ENCODE results near the gene CHRNB1.
"Not testable (repeated sequence)": the region's sequence is repeated elsewhere in the genome, so short reads cannot be mapped to it uniquely, and the experiment has no call there.

Gene CHRNB1

DNA sequence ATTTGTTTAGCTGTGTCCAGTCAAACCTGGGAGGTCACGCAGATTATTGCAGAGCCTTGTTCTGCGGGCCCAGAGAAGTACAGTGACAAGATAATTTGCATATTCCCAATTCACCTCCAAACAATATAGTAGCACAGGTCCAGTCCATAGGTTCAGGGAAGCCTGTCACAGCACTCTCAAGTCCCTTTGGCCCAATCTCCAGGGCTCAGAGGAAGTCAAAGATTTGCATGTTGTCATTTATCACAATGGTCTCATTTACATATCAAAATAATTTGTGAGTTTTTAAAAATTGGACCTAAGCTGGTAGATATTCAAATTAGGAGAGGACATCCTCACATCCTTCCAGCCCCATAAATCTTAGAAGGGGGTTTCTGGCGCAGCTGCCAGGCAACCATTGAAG is 22.6 kb downstream of the CHRNB1 start:
- no peak for DNase-seq (ENCODE audit: low read depth)

DNA sequence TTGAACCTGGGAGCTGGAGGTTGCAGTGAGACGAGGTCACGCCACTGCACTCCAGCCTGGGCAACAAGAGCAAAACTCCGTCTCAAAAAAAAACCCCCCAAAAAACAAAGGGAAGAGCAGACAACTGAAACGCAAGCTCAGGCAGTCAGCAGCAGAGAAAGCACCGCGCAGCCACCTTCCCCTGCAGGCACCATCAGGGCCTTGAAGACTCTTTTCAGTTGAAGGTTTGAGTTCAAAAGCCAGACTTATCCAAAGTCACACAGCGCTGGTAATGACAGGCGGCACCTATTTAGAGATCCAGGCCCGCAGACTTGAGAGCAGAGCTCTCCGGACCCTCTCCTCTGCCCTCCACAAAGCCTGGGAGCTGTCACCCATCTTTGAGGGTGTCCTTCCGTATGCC is 23.4 kb downstream of the CHRNB1 start:
- no peak for DNase-seq (ENCODE audit: low read depth)

- no peak for DNase-seq (ENCODE audit: low read depth)
Measured at GRCh38 chr17:7468804-7469389, 24.0 kb downstream of the CHRNB1 start.

DNA sequence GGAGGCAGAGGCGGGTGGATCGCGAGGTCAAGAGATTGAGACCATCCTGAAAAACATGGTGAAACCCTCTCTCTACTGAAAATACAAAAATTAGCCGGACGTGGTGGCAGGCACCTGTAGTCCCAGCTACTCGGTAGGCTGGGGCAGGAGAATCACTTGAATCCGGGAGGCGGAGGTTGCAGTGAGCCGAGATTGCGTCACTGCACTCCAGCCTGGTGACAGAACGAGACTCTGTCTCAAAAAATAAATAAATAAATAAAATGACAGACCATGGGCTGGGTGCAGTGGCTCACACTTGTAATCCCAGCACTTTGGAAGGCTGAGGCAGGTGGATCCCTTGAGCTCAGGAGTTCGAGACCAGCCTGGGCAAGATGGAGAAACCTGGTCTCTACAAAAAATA is 25.0 kb downstream of the CHRNB1 start:
- not testable (repeated sequence) for DNase-seq (ENCODE audit: low read depth)

DNA sequence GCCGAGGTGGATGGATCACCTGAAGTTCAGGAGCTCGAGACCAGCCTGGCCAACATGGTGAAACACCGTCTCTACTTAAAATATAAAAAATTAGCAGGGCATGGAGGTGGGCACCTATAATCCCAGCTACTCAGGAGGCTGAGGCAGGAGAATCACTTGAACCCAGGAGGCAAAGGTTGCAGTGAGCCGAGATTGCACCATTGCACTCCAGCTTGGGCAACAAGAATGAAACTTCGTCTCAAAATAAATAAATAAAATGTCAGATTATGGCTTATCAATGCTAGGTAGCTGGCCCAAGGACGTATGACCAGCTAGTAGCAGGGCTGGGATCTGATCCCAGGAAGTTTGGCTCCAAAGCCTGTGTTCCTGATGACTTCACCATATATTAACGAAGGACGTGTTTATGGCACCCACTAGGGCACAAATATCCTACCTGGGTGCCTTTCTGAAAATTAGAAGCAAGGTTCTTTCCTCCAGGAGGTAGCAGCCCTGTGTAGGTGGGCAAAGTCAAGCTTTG is 25.7 kb downstream of the CHRNB1 start:
- not testable (repeated sequence) for DNase-seq (ENCODE audit: low read depth)

DNA sequence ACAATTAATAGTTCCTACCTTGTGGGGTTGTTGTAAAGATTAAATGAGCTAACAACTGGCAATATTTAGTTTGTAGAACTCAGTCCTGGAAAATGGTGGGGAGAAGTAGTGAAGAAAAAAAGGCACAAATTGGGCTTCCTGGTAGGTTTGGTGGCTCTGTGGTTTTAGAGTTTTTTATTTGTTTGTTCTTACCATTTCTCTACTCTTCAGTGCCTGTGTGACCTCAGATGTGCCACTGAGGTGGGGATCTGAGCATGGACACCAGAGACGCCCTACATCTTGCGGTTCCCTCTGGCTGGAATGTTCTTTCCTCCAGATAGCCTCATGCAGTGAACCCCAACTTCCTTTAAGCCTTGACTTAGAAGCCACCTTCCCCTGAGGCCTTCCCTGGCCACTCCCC is 26.9 kb downstream of the CHRNB1 start:
- no peak for DNase-seq (ENCODE audit: low read depth)

GRCh38 chr17:7474767-7475166 is 29.9 kb downstream of the CHRNB1 start:
- not testable (repeated sequence) for DNase-seq (ENCODE audit: low read depth)

DNA sequence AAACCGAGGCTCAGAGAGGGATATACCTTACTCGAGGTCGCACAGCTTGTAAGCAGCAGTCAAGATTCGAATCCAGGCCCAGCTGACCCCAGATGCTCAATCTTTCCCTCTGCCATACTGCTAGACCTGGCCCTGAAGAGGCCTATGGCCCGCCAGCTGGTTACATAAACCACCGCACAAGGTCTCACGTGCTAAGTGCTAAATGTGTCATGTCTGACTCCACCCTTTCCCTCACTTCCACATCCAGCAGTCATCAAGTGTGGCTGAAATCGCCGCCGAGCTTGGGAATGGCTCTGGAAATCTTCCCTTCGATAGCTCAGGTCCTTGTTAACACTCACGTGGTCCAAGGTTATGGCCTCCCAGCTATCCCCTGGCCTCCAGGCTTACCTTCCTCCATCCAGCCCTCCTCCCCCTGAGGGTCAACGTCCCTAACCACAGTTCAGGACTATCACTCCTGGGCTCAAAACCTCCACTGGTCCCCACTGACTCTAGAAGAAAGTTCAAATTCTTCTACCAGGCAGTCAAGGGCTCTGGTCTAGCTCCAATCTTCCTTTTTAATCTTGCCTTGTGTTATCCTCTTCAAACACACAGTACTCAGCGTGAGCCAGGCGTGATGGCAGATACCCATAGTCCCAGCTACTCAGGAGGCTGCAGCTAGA is 31.0 kb downstream of the CHRNB1 start:
- DNase-seq (ENCODE audit: low read depth): no peak

GRCh38 chr17:7476494-7476893 is 31.6 kb downstream of the CHRNB1 start:
- DNase-seq (ENCODE audit: low read depth): no peak

GRCh38 chr17:7476951-7477350 is 32.1 kb downstream of the CHRNB1 start:
- no peak for DNase-seq (ENCODE audit: low read depth)

- no peak for DNase-seq (ENCODE audit: low read depth)
Measured at GRCh38 chr17:7477392-7478275, 32.8 kb downstream of the CHRNB1 start.

DNA sequence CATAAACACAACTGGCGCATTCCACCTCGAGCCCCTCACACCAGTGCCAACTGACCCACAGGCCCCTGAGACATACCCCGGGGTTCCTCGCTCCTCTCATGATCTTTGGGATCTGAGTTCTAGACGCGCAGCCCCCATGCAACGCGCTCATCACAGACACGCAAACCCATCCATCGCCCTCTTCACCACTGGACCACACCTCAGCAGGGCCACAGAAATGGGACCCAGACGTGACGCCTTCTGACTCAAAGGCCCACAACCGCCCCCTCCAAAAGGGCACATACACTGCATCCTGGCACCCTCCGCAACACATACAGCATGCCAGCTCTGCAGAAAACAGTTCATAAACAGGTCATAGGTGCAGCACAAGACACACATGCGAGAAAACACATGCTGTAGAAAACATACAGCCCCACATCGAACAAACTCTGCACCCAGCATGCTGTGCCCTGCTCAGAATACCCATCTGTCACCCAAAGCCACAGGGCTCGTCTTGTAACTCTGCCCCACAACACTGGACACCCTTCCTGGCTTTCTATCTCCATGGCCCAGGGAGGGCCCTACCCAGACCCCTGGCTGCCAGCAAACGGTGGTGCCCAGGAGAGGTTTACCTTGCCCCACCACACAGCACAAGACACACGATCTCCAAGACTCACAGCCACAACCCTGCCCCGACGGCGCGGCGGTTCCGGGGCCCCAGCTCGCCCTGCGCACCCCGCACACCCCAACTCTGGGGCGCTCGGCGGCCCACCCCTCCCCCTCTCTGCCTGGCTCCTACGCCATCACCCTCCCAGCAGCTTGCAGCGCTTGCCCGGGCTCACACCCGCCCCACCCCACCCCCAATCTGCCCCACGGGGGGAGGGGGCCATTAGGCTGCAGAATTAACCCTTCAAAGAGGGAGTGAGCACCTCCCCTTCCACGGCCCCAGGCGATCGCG is 33.7 kb downstream of the CHRNB1 start:
- peak; percentile 69 for DNase-seq (ENCODE audit: low read depth)

- peak; percentile 64 for DNase-seq (ENCODE audit: low read depth)
Measured at GRCh38 chr17:7479213-7480088, 34.6 kb downstream of the CHRNB1 start, which contains the start of gene ZBTB4. Gene ZBTB4, minus strand, starts transcription at chr17:7479631. Its CDS starts 12,830 bp downstream, at chr17:7466801.

DNA sequence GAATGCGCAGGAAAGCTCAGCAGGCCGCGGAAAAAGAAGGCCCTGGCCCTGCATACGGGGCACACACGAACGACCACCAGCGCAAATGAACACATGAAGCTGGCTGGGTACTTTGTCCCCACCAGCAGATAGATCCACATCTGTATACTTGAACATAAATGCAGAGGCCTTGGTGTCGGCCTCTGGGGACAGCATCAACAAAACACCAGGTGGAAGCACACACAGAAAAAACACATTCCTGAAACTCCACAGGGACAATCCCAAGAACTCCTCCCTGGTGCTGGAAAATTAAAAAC is 35.2 kb downstream of the CHRNB1 start:
- no peak for DNase-seq (ENCODE audit: low read depth)

GRCh38 chr17:7481275-7481674 is 36.4 kb downstream of the CHRNB1 start, which contains the start of gene SLC35G6:
Gene SLC35G6, plus strand, starts transcription at chr17:7481446. Its CDS starts 71 bp downstream, at chr17:7481517.
- not testable (repeated sequence) for DNase-seq (ENCODE audit: low read depth)

DNA sequence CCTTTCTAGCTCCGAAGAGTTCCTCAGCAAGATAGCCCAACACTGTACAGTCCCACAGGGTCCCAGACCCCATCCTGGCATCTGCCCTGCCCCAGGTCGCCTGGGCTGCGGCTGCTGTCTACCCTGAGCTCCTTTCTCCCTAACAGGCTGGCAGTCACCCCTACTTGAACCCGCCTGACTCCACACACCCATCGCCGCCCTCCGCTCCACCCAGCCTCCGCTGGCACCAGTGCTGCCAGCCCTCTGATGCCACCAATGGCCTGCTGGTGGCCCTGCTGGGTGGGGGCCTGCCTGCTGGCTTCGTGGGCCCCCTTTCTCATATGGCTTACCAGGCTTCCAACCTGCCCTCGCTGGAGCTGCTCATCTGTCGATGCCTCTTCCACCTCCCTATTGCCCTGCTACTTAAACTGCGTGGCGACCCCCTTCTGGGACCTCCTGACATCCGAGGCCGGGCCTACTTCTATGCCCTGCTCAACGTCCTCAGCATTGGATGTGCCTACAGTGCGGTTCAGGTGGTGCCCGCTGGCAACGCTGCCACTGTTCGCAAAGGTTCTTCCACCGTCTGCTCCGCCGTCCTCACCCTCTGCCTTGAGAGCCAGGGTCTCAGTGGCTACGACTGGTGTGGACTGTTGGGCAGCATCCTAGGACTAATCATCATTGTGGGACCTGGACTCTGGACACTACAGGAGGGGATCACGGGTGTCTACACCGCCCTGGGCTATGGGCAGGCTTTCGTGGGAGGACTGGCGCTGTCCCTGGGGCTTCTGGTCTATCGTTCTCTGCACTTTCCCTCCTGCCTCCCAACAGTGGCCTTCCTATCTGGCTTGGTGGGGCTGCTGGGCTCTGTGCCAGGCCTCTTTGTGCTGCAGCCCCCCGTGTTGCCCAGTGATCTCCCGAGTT is 37.2 kb downstream of the CHRNB1 start:
- DNase-seq (ENCODE audit: low read depth): not testable (repeated sequence)

- DNase-seq (ENCODE audit: low read depth): not testable (repeated sequence)
Measured at GRCh38 chr17:7482742-7483088, 37.9 kb downstream of the CHRNB1 start.

DNA sequence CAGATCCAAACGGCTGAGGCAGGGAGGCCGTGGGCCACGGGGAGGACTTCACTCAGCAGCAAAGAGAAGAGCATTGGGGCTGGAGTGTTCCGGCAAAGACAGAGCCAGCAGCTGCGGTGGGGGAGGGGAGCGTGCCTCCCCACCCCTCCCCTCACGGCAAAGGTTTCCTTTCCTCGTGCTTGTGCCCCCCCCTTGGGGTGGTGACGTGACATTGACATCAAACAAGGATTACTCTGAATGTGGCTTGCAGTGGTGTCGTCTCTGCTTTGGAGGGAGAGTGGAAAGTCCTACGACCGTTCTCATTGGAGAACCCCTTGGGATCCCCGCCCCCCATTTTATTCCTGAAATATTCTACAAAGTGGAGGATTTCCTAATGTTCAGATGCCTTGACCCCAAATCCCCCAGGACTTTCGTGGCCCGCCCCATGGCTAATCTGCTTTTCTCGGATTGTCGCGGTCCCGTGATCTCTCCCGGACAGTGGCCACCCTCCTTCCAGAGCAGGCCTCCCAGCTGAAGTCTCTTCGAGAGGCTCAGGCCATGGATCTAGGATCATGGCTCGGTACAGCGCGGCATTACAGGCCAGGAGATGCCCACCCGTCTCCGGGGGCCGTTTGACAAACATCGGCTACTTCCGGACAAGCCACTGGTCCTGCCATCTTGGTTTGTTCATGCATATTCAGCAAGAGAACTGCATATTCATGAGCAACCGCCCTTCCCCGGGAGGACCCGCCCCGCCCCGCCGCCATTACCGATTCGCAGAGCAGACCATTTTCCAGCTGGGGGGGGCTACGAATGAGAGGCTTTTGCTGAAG is 38.6 kb downstream of the CHRNB1 start:
- DNase-seq (ENCODE audit: low read depth): peak; percentile 94

Data from T follicular helper cell (primary cell).